22Rv1 (cell line): ENCODE data around the gene PDK4.

ENCODE experiments used
- ZFX ChIP-seq: fragments of 450-650 bp; IDR thresholded peaks from 2 replicates; pipeline ENCODE4 v1.6.1; 2017; ENCODE audit warnings: antibody characterized with exemption, borderline replicate concordance
- TF ChIP-seq, protein P1 (sequence below): fragments of 450-650 bp; IDR thresholded peaks from 2 replicates; pipeline ENCODE4 v1.5.1; 2017; ENCODE audit warnings: mild to moderate bottlenecking

DNA sequence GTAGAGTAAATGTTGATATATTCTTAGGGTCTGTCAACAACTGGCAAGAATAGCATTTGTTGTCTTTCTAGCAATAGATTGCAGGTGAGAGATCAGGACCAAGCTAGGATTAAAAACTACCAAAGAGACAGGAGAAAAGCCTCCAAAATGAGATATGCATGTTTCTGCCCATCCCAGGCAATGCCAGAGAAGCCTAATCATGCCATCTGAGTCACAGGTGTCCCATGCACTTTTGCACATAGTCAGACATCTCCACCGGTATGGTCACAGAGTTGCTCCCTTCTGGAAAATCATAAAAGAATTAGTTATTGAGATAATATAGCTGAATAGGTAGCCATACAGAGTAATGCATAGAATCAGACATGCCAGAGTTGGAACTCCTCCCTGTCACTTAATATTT, 50.6 kb downstream of the PDK4 start:
- TF ChIP-seq, protein P1, sequence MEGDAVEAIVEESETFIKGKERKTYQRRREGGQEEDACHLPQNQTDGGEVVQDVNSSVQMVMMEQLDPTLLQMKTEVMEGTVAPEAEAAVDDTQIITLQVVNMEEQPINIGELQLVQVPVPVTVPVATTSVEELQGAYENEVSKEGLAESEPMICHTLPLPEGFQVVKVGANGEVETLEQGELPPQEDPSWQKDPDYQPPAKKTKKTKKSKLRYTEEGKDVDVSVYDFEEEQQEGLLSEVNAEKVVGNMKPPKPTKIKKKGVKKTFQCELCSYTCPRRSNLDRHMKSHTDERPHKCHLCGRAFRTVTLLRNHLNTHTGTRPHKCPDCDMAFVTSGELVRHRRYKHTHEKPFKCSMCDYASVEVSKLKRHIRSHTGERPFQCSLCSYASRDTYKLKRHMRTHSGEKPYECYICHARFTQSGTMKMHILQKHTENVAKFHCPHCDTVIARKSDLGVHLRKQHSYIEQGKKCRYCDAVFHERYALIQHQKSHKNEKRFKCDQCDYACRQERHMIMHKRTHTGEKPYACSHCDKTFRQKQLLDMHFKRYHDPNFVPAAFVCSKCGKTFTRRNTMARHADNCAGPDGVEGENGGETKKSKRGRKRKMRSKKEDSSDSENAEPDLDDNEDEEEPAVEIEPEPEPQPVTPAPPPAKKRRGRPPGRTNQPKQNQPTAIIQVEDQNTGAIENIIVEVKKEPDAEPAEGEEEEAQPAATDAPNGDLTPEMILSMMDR = no peak
- no peak for TF ChIP-seq ZFX
